H9 (cell line): Measurements from ENCODE around the gene NPAS3. TPM values are rescaled to one million over a fixed set of nuclear protein-coding genes. Genes with fewer than 3 reads are reported as not detected.

Experiments used
- DNase-seq: peaks from one replicate; pipeline ENCODE4 v3.0.0-alpha.2; 2017
- H2AFZ ChIP-seq: one replicate; pipeline ENCODE4 v1.6.1; 2013; ENCODE audit warnings: mild to moderate bottlenecking, low read length, control low read depth, moderate library complexity
- H2AK5ac ChIP-seq: 2 replicates; pipeline ENCODE4 v1.6.1; 2013; ENCODE audit warnings: low read length, control low read depth, mixed read lengths; ENCODE audit not compliant: insufficient read length
- H2BK120ac ChIP-seq: one replicate; pipeline ENCODE4 v1.6.1; 2013; ENCODE audit warnings: low read depth, mild to moderate bottlenecking, low read length, control low read depth, inconsistent platforms; ENCODE audit not compliant: poor library complexity, severe bottlenecking
- H2BK12ac ChIP-seq: 2 replicates; pipeline ENCODE4 v1.6.1; 2013; ENCODE audit warnings: low read length, control low read depth, mixed read lengths, low read depth; ENCODE audit not compliant: insufficient read length
- H2BK15ac ChIP-seq: 2 replicates; pipeline ENCODE4 v1.6.1; 2013; ENCODE audit warnings: low read depth, low read length, control low read depth
- H2BK20ac ChIP-seq: one replicate; pipeline ENCODE4 v1.6.1; 2013; ENCODE audit warnings: low read depth, mild to moderate bottlenecking, low read length, control low read depth, inconsistent platforms; ENCODE audit not compliant: poor library complexity, severe bottlenecking
- H2BK5ac ChIP-seq: 2 replicates; pipeline ENCODE4 v1.6.1; 2013; ENCODE audit warnings: low read length, control low read depth, mixed read lengths; ENCODE audit not compliant: insufficient read length
- H3K14ac ChIP-seq: 2 replicates; pipeline ENCODE4 v1.6.1; 2013; ENCODE audit warnings: low read length, control low read depth; ENCODE audit not compliant: insufficient read depth
- H3K18ac ChIP-seq: 2 replicates; pipeline ENCODE4 v1.6.1; 2013; ENCODE audit warnings: low read depth, mild to moderate bottlenecking, mixed read lengths, low read length, control low read depth; ENCODE audit not compliant: insufficient read length
- H3K23ac ChIP-seq: 2 replicates; pipeline ENCODE4 v1.6.1; 2013; ENCODE audit warnings: low read length, control low read depth, mixed read lengths, low read depth; ENCODE audit not compliant: insufficient read length
- H3K23me2 ChIP-seq: 2 replicates; pipeline ENCODE4 v1.6.1; 2013; ENCODE audit warnings: low read depth, mild to moderate bottlenecking, mixed read lengths, low read length, control low read depth; ENCODE audit not compliant: insufficient read length, poor library complexity, severe bottlenecking
- H3K27ac ChIP-seq: 2 replicates; pipeline ENCODE4 v1.5.1; 2013; ENCODE audit warnings: low read length, control low read depth, mixed read lengths, low read depth; ENCODE audit not compliant: insufficient read length
- H3K27me3 ChIP-seq: 2 replicates; pipeline ENCODE4 v1.6.1; 2013; ENCODE audit warnings: low read length, control low read depth, inconsistent platforms; ENCODE audit not compliant: insufficient read depth
- H3K4ac ChIP-seq: 2 replicates; pipeline ENCODE4 v1.6.1; 2013; ENCODE audit warnings: low read depth, mild to moderate bottlenecking, control low read depth, inconsistent platforms, low read length, moderate library complexity
- H3K4me1 ChIP-seq: 2 replicates; pipeline ENCODE4 v1.6.1; 2013; ENCODE audit warnings: low read length, control low read depth, inconsistent platforms; ENCODE audit not compliant: insufficient read depth
- H3K4me2 ChIP-seq: 2 replicates; pipeline ENCODE4 v1.6.1; 2013; ENCODE audit warnings: low read length, control low read depth, mixed read lengths; ENCODE audit not compliant: insufficient read length, insufficient read depth
- H3K56ac ChIP-seq: 2 replicates; pipeline ENCODE4 v1.6.1; 2013; ENCODE audit warnings: low read depth, mild to moderate bottlenecking, mixed read lengths, low read length, control low read depth; ENCODE audit not compliant: insufficient read length
- H3K79me1 ChIP-seq: 2 replicates; pipeline ENCODE4 v1.6.1; 2013; ENCODE audit warnings: low read depth, mild to moderate bottlenecking, moderate library complexity, low read length, control low read depth, inconsistent platforms; ENCODE audit not compliant: insufficient read depth, poor library complexity, severe bottlenecking
- H3K79me2 ChIP-seq: 2 replicates; pipeline ENCODE4 v1.6.1; 2013; ENCODE audit warnings: low read length, control low read depth, inconsistent platforms; ENCODE audit not compliant: insufficient read depth
- H3K9ac ChIP-seq: 2 replicates; pipeline ENCODE4 v1.6.1; 2013; ENCODE audit warnings: low read length, control low read depth, mixed read lengths; ENCODE audit not compliant: insufficient read length; ENCODE audit errors: extremely low read depth
- H3K9me3 ChIP-seq: one replicate; pipeline ENCODE4 v1.6.1; 2013; ENCODE audit warnings: low read depth, low read length, inconsistent platforms; ENCODE audit not compliant: control insufficient read depth
- H3T11ph ChIP-seq: one replicate; pipeline ENCODE4 v1.6.1; 2013; ENCODE audit warnings: mild to moderate bottlenecking, low read length, control low read depth, inconsistent platforms
- H4K20me1 ChIP-seq: one replicate; pipeline ENCODE4 v1.6.1; 2013; ENCODE audit not compliant: control insufficient read depth, insufficient read length, insufficient read depth
- H4K5ac ChIP-seq: 2 replicates; pipeline ENCODE4 v1.6.1; 2013; ENCODE audit warnings: low read depth, mild to moderate bottlenecking, mixed read lengths, low read length, control low read depth; ENCODE audit not compliant: insufficient read length
- H4K8ac ChIP-seq: replicated peaks from 2 replicates; pipeline ENCODE4 v1.6.1; 2013; ENCODE audit warnings: low read length, control low read depth, mixed read lengths, low read depth; ENCODE audit not compliant: insufficient read length
- H4K91ac ChIP-seq: 2 replicates; pipeline ENCODE4 v1.6.1; 2013; ENCODE audit warnings: low read depth, mild to moderate bottlenecking, moderate library complexity, mixed read lengths, low read length, control low read depth; ENCODE audit not compliant: insufficient read length
- H3K27ac Mint-ChIP-seq, 3 experiments: 2 replicates in 2 of 3; 3 replicates in 1 of 3; pipeline ENCODE4 v1.8.0; 2020 to 2021; ENCODE audit warnings: mixed read lengths in 3 of 3, mild to moderate bottlenecking in 1 of 3, moderate library complexity in 1 of 3
- H3K27me3 Mint-ChIP-seq: 2 replicates; pipeline ENCODE4 v1.8.0; 2021; ENCODE audit warnings: low read depth, mild to moderate bottlenecking, moderate library complexity, mixed read lengths
- H3K36me3 Mint-ChIP-seq, 3 experiments: 2 replicates in 2 of 3; 3 replicates in 1 of 3; pipeline ENCODE4 v1.8.0; 2020 to 2021; ENCODE audit warnings: low read depth in 3 of 3, mixed read lengths in 3 of 3; ENCODE audit not compliant: insufficient read depth in 1 of 3
- H3K4me1 Mint-ChIP-seq, 2 experiments: 2 replicates each; pipeline ENCODE4 v1.8.0; 2020; ENCODE audit warnings: mixed read lengths in 2 of 2
- H3K4me3 Mint-ChIP-seq, 2 experiments: 2 replicates in 1 of 2; 3 replicates in 1 of 2; pipeline ENCODE4 v1.8.0; 2020 to 2021; ENCODE audit warnings: mild to moderate bottlenecking in 2 of 2, mixed read lengths in 2 of 2, moderate library complexity in 1 of 2
- H3K9me3 Mint-ChIP-seq, 2 experiments: 2 replicates in 1 of 2; 3 replicates in 1 of 2; pipeline ENCODE4 v1.8.0; 2020; ENCODE audit warnings: mild to moderate bottlenecking in 2 of 2, mixed read lengths in 2 of 2, moderate library complexity in 1 of 2
- WGBS: extraction: QIAGEN DNeasy Blood & Tissue Kit; methylation state at CpG from one replicate; pipeline ENCODE4 v1.1.7; 2013; ENCODE audit warnings: missing lambda C conversion rate, low lambda C conversion rate, mixed read lengths; ENCODE audit not compliant: insufficient read length; ENCODE audit errors: extremely low coverage; 5-methylcytosine and 5-hydroxymethylcytosine counted together
- total RNA-seq: library from RNA; stranded (reverse); gene quantifications from 2 replicates; pipeline ENCODE4 v1.2.1, GENCODE V29; 2021
- TF ChIP-seq, protein P1 (sequence below): fragments of 200-600 bp; sonication (generic); conservative IDR thresholded peaks from 3 replicates; pipeline ENCODE4 v1.8.0; 2021; ENCODE audit warnings: antibody characterized with exemption, mild to moderate bottlenecking

The NPAS3 gene
- total RNA-seq, 1 experiment from 2014 or later, result 0.17 TPM

DNA sequence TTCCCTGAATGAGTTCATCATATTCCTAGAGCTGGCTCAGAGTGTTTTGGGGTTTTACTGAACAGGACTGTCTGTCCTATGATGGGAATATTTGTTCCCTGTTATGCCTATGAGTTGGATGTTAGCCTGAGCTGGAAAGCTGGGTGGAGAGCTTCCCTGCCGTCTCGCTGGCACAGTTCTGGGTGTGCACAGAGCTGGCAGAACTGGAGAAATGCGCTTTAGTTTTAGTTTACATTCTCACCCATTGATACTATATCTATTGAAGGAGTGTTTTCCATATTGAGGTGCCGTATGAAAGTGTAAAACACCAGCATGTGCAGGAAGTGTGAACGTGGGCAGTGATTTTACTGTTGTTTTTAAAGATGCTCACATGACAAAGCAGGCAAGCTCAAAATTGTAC lies 549.9 kb downstream of the NPAS3 start:
- peaks cover 21 to 22% of the 10 kb centered on the region in 2 experiments for H3K4me1 Mint-ChIP-seq
- Histone ChIP-seq H2AK5ac (no peak overlapping the region), H3K18ac (no peak overlapping the region), H3K27me3 (no peaks in the 10 kb centered on the region), H2BK20ac (no peak overlapping the region), H4K91ac (no peak overlapping the region), H2BK12ac (no peak overlapping the region), H3K79me1 (no peaks in the 10 kb centered on the region), H3K4me2 (no peak overlapping the region), H3K23me2 (no peaks in the 10 kb centered on the region), H4K5ac (no peak overlapping the region), H3K4ac (no peak overlapping the region), H3K27ac (no peak overlapping the region), H3K9ac (no peak overlapping the region), H4K20me1 (no peaks in the 10 kb centered on the region), H3K23ac (no peak overlapping the region), H4K8ac (no peak overlapping the region), H2AFZ (no peak overlapping the region), H3T11ph (no peak overlapping the region), H3K79me2 (no peaks in the 10 kb centered on the region), H3K9me3 (no peaks in the 10 kb centered on the region), H3K4me1 (no peaks in the 10 kb centered on the region; the same call in 1 of the 2 replicates), H3K56ac (no peak overlapping the region), H3K14ac (no peak overlapping the region), H2BK5ac (no peak overlapping the region), H2BK120ac (no peak overlapping the region), H2BK15ac (no peak overlapping the region)
- no peaks in the 10 kb centered on the region for H3K36me3 Mint-ChIP-seq
- TF ChIP-seq, protein P1, sequence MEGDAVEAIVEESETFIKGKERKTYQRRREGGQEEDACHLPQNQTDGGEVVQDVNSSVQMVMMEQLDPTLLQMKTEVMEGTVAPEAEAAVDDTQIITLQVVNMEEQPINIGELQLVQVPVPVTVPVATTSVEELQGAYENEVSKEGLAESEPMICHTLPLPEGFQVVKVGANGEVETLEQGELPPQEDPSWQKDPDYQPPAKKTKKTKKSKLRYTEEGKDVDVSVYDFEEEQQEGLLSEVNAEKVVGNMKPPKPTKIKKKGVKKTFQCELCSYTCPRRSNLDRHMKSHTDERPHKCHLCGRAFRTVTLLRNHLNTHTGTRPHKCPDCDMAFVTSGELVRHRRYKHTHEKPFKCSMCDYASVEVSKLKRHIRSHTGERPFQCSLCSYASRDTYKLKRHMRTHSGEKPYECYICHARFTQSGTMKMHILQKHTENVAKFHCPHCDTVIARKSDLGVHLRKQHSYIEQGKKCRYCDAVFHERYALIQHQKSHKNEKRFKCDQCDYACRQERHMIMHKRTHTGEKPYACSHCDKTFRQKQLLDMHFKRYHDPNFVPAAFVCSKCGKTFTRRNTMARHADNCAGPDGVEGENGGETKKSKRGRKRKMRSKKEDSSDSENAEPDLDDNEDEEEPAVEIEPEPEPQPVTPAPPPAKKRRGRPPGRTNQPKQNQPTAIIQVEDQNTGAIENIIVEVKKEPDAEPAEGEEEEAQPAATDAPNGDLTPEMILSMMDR, result no peak
- H3K27me3 Mint-ChIP-seq, result no peaks in the 10 kb centered on the region
- no peak overlapping the region for H3K27ac Mint-ChIP-seq
- H3K9me3 Mint-ChIP-seq, result no peaks in the 10 kb centered on the region
- no CpG with 5 or more reads among the region's 5 CpGs for WGBS
- no peak overlapping the region for H3K4me3 Mint-ChIP-seq
- DNase-seq, result no peak
